NT2/D1 (cell line): Measurements from ENCODE around the gene WNK2.

Experiments used
- YY1 ChIP-seq: IDR thresholded peaks from 2 replicates; pipeline ENCODE4 v1.6.1; 2011; ENCODE audit not compliant: insufficient read length, insufficient read depth
- ZNF274 ChIP-seq: IDR thresholded peaks from 2 replicates; pipeline ENCODE4 v1.6.1; 2011; ENCODE audit warnings: mild to moderate bottlenecking, low read depth, low read length

DNA sequence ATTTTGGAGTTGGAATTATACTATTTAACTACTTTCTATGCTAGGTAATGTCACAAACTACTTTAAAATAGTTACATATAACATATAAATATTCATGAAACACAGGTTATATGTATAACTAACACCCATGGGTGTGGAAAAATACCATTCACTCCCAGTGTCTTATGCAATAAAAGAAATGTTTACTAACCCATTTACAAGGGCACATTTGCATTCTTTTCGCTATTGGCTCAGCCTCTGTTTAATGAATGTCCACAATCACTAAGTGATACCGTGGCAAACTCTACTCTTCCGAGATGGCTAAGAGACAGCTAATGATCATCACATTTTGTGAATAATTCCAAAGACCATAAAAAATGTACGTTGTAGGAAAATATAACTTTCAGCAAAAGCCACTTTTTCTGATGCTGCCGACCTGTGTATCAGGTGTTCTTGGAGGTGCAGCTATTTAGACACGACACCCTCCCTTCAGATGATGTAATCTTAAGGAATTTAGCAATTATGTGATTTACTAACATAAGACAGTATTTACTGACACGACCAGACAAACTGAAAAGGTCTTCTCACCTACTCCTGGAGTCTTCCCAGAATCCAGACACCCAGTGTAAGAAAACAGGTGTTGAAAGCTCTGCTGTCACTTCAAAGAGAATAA is 145.8 kb downstream of the WNK2 start:
- no peak for TF ChIP-seq YY1
- no peak for TF ChIP-seq ZNF274
